ENCODE measurements around the gene NUTM2D. TPM values are rescaled to one million over a fixed set of nuclear protein-coding genes. Genes with fewer than 3 reads are reported as not detected.
A peak's percentile ranks its signal among the peaks of the same experiment; 100 is the strongest.
"Not testable (repeated sequence)": the region's sequence is repeated elsewhere in the genome, so short reads cannot be mapped to it uniquely, and the experiment has no call there.

The NUTM2D gene
- polyA plus RNA-seq, 1 donor (not counting 4 experiments of a cell fraction or from before 2014, with no cell fraction given), result 2.5 TPM

DNA sequence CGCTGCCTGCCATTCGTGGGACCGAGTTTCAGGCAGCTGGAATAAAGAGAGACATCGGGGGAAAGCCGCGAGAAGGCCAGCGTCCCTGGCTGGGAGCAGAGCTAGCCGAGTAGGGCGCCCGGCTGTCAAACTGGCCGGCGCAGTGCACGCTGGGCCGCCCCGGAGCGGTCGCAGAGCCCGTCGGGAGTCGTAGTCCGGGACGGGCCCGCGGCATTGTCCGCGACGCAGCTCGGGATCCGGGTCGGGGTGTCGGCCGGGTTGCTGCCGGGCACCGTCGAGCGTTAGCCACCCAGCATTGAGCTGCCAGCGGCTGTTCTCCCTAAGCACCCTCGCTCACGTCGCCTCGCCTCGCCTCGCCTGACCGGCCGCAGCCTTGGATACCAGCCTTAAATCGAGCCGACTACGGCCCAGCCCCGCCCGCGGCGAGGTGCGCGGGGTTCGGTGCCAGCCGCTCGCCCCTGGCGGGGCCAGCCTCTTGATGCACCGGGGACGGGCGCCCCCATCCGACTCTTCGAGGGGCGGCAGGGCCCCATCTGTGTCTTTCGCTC is 14.8 kb upstream of the NUTM2D start:
- H3K4me2 ChIP-seq (ENCODE audit: control insufficient read depth, extremely low read depth, insufficient read depth, low read depth, low read length); dilution Hi-C loops (cut with MboI; ENCODE audit: extremely low pct_ligation_motif_present, low sequenced_read_pairs); H3K9me1 ChIP-seq (ENCODE audit: control insufficient read depth, extremely low read depth, insufficient read depth, low read length); H4K20me1 ChIP-seq (ENCODE audit: control insufficient read depth, extremely low read depth, insufficient read depth, low read length); H3K27ac ChIP-seq (ENCODE audit: control insufficient read depth, insufficient read depth, low read length); H3K36me3 ChIP-seq (ENCODE audit: control insufficient read depth in 2 of 2, extremely low read depth in 1 of 2, insufficient read depth in 2 of 2, low read length in 2 of 2); H3K9me3 ChIP-seq (ENCODE audit: control insufficient read depth, low read depth, low read length); DNase-seq (ENCODE audit: low read depth, low spot score); H3K4me1 ChIP-seq (ENCODE audit: control insufficient read depth, extremely low read depth, insufficient read depth, low read length); H2AFZ ChIP-seq (ENCODE audit: control insufficient read depth, low read length); FAIRE-seq; H3K27me3 ChIP-seq (ENCODE audit: control insufficient read depth, extremely low read depth, insufficient read depth, low read length): not testable (repeated sequence)
- peak overlapping the region in 2 of 3 experiments; percentile 32 to 50 for H3K4me3 ChIP-seq (ENCODE audit: control insufficient read depth in 2 of 3, extremely low read depth in 1 of 3, insufficient read depth in 2 of 3, low read depth in 1 of 3, low read length in 3 of 3)
- peak overlapping the region; percentile 47 for H3K9ac ChIP-seq (ENCODE audit: control insufficient read depth, extremely low read depth, insufficient read depth, low read length)
- H3K79me2 ChIP-seq (ENCODE audit: control insufficient read depth, insufficient read depth, low read length), result peaks cover 17% of the 10 kb centered on the region
- TF ChIP-seq, protein P1, sequence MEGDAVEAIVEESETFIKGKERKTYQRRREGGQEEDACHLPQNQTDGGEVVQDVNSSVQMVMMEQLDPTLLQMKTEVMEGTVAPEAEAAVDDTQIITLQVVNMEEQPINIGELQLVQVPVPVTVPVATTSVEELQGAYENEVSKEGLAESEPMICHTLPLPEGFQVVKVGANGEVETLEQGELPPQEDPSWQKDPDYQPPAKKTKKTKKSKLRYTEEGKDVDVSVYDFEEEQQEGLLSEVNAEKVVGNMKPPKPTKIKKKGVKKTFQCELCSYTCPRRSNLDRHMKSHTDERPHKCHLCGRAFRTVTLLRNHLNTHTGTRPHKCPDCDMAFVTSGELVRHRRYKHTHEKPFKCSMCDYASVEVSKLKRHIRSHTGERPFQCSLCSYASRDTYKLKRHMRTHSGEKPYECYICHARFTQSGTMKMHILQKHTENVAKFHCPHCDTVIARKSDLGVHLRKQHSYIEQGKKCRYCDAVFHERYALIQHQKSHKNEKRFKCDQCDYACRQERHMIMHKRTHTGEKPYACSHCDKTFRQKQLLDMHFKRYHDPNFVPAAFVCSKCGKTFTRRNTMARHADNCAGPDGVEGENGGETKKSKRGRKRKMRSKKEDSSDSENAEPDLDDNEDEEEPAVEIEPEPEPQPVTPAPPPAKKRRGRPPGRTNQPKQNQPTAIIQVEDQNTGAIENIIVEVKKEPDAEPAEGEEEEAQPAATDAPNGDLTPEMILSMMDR (optimal IDR thresholded peaks at IDR 0.05 in 1 of 3, IDR thresholded peaks at IDR 0.05 in 1 of 3, conservative IDR thresholded peaks at IDR 0.05 in 1 of 3; ENCODE audit: extremely low read depth in 1 of 3, insufficient read depth in 2 of 3, low read length in 3 of 3), result peak in 1 of 3 experiments; percentile 20

DNA sequence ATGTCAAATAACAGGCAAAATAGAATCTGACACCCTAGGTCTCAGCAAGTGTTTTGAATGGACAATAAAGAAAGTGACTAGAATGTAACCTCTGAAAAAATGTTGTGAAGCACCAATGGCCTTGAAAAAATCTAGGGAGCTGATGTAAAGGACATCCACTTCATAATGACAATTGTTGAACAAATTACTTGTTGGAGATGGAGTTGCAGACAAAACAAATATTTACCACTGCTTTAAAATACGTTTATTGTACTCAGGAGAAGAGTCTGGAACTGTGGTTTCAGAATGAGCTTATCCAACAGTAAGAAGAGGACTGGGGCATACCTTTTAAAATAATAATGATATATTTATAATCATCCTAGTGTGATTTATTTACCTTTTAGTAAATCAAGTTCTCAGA is 11.8 kb upstream of the NUTM2D start:
- H3K79me2 ChIP-seq (ENCODE audit: control insufficient read depth, insufficient read depth, low read length); H3K36me3 ChIP-seq (ENCODE audit: control insufficient read depth in 2 of 2, extremely low read depth in 1 of 2, insufficient read depth in 2 of 2, low read length in 2 of 2); H3K4me3 ChIP-seq (ENCODE audit: control insufficient read depth in 2 of 3, extremely low read depth in 1 of 3, insufficient read depth in 2 of 3, low read depth in 1 of 3, low read length in 3 of 3); H3K27ac ChIP-seq (ENCODE audit: control insufficient read depth, insufficient read depth, low read length); H3K9me3 ChIP-seq (ENCODE audit: control insufficient read depth, low read depth, low read length); H3K4me2 ChIP-seq (ENCODE audit: control insufficient read depth, extremely low read depth, insufficient read depth, low read depth, low read length); H4K20me1 ChIP-seq (ENCODE audit: control insufficient read depth, extremely low read depth, insufficient read depth, low read length); H3K4me1 ChIP-seq (ENCODE audit: control insufficient read depth, extremely low read depth, insufficient read depth, low read length); H2AFZ ChIP-seq (ENCODE audit: control insufficient read depth, low read length); dilution Hi-C loops (cut with MboI; ENCODE audit: extremely low pct_ligation_motif_present, low sequenced_read_pairs); H3K9me1 ChIP-seq (ENCODE audit: control insufficient read depth, extremely low read depth, insufficient read depth, low read length); H3K9ac ChIP-seq (ENCODE audit: control insufficient read depth, extremely low read depth, insufficient read depth, low read length); FAIRE-seq; H3K27me3 ChIP-seq (ENCODE audit: control insufficient read depth, extremely low read depth, insufficient read depth, low read length); DNase-seq (ENCODE audit: low read depth, low spot score): not testable (repeated sequence)

DNA sequence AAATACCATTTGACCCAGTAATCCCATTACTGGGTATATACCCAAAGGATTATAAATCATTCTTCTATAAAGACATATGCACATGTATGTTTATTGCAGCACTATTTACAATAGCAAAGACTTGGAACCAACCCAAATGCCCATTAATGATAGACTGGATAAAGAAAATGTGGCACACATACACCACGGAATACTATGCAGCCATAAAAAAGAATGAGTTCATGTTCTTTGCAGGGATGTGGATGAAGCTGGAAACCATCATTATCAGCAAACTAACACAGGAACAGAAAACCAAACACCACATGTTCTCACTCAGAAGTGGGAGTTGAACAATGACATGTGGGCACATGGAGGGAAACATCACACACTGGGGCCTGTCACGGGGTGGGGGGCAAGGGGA is 7.4 kb upstream of the NUTM2D start:
- FAIRE-seq; dilution Hi-C loops (cut with MboI; ENCODE audit: extremely low pct_ligation_motif_present, low sequenced_read_pairs); H3K79me2 ChIP-seq (ENCODE audit: control insufficient read depth, insufficient read depth, low read length); DNase-seq (ENCODE audit: low read depth, low spot score); H3K4me2 ChIP-seq (ENCODE audit: control insufficient read depth, extremely low read depth, insufficient read depth, low read depth, low read length); H3K27me3 ChIP-seq (ENCODE audit: control insufficient read depth, extremely low read depth, insufficient read depth, low read length); H3K9me3 ChIP-seq (ENCODE audit: control insufficient read depth, low read depth, low read length); H3K4me3 ChIP-seq (ENCODE audit: control insufficient read depth in 2 of 3, extremely low read depth in 1 of 3, insufficient read depth in 2 of 3, low read depth in 1 of 3, low read length in 3 of 3); H4K20me1 ChIP-seq (ENCODE audit: control insufficient read depth, extremely low read depth, insufficient read depth, low read length); H2AFZ ChIP-seq (ENCODE audit: control insufficient read depth, low read length); H3K27ac ChIP-seq (ENCODE audit: control insufficient read depth, insufficient read depth, low read length); H3K36me3 ChIP-seq (ENCODE audit: control insufficient read depth in 2 of 2, extremely low read depth in 1 of 2, insufficient read depth in 2 of 2, low read length in 2 of 2); H3K9ac ChIP-seq (ENCODE audit: control insufficient read depth, extremely low read depth, insufficient read depth, low read length); H3K9me1 ChIP-seq (ENCODE audit: control insufficient read depth, extremely low read depth, insufficient read depth, low read length); H3K4me1 ChIP-seq (ENCODE audit: control insufficient read depth, extremely low read depth, insufficient read depth, low read length): not testable (repeated sequence)

DNA sequence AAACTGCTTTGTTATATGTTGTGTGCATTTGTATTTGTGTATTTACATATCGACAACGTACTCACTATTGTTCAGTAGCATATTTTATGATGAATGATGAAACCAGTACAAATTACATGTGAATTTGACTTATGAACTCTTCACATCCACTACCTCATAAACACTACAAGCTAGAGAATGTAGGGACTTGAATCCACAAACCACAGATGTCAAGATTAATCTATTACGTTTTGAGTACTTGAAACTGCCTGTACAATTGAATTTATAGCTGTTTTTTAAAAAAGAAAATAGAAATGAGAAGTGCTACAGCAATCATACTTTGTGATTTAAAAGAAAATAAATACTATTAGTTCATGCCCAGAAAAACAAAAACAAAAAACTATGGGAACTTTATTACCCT is 4.7 kb upstream of the NUTM2D start:
- H3K9me1 ChIP-seq (ENCODE audit: control insufficient read depth, extremely low read depth, insufficient read depth, low read length); H3K4me3 ChIP-seq (ENCODE audit: control insufficient read depth in 2 of 3, extremely low read depth in 1 of 3, insufficient read depth in 2 of 3, low read depth in 1 of 3, low read length in 3 of 3); H3K27me3 ChIP-seq (ENCODE audit: control insufficient read depth, extremely low read depth, insufficient read depth, low read length); H3K4me2 ChIP-seq (ENCODE audit: control insufficient read depth, extremely low read depth, insufficient read depth, low read depth, low read length); H3K79me2 ChIP-seq (ENCODE audit: control insufficient read depth, insufficient read depth, low read length); H3K27ac ChIP-seq (ENCODE audit: control insufficient read depth, insufficient read depth, low read length); H2AFZ ChIP-seq (ENCODE audit: control insufficient read depth, low read length); H3K9me3 ChIP-seq (ENCODE audit: control insufficient read depth, low read depth, low read length); dilution Hi-C loops (cut with MboI; ENCODE audit: extremely low pct_ligation_motif_present, low sequenced_read_pairs); DNase-seq (ENCODE audit: low read depth, low spot score); FAIRE-seq; H4K20me1 ChIP-seq (ENCODE audit: control insufficient read depth, extremely low read depth, insufficient read depth, low read length); H3K36me3 ChIP-seq (ENCODE audit: control insufficient read depth in 2 of 2, extremely low read depth in 1 of 2, insufficient read depth in 2 of 2, low read length in 2 of 2); H3K4me1 ChIP-seq (ENCODE audit: control insufficient read depth, extremely low read depth, insufficient read depth, low read length); H3K9ac ChIP-seq (ENCODE audit: control insufficient read depth, extremely low read depth, insufficient read depth, low read length): not testable (repeated sequence)

All from keratinocyte (primary cell).